ENCODE measurements around the gene SAMHD1. TPM values are rescaled to one million over a fixed set of nuclear protein-coding genes. Genes with fewer than 3 reads are reported as not detected.

The SAMHD1 gene
- total RNA-seq, 3 donors from 2014 or later: 146 to 380 (median 311) TPM

GRCh38 chr20:36862857-36863668 lies 88.4 kb downstream of the SAMHD1 start:
- Histone ChIP-seq H3K36me3 (no peaks in the 10 kb centered on the region), H3K9me3 (no peaks in the 10 kb centered on the region), H3K4me3 (peak overlapping the region; percentile 52 to 96 (median 71)), H3K27ac (peak overlapping the region; percentile 91 to 97), H3K27me3 (no peaks in the 10 kb centered on the region), H3K4me1 (peaks cover 7% of the 10 kb centered on the region in 2 donors)
- no peak for DNase-seq (ENCODE audit: low spot score in 2 of 2)
- intact Hi-C loops (cut with DNase I; ENCODE audit: low total_unique reads): no loop called here
- TF ChIP-seq CTCF (IDR thresholded peaks at IDR 0.05) (no peak), POLR2AphosphoS5 (IDR thresholded peaks at IDR 0.05) (no peak), POLR2A (IDR thresholded peaks at IDR 0.05) (no peak)

GRCh38 chr20:36861875-36862801 lies 89.4 kb downstream of the SAMHD1 start:
- peak overlapping the region; percentile 52 to 96 (median 71) for H3K4me3 ChIP-seq
- H3K36me3 ChIP-seq: no peaks in the 10 kb centered on the region
- TF ChIP-seq POLR2AphosphoS5 (IDR thresholded peaks at IDR 0.05) (peak; percentile 71 to 83 (median 77)), POLR2A (IDR thresholded peaks at IDR 0.05) (no peak)
- peak; percentile 95 for DNase-seq (ENCODE audit: low spot score in 2 of 2)
- intact Hi-C loops (cut with DNase I; ENCODE audit: low total_unique reads): no loop called here
- H3K27ac ChIP-seq: peak overlapping the region; percentile 91 to 97
- peaks cover 7% of the 10 kb centered on the region in 2 donors for H3K4me1 ChIP-seq
- no peaks in the 10 kb centered on the region for H3K9me3 ChIP-seq
- H3K27me3 ChIP-seq: no peaks in the 10 kb centered on the region

GRCh38 chr20:36861625-36861874 lies 90.0 kb downstream of the SAMHD1 start:
- H3K27ac ChIP-seq: peak overlapping the region; percentile 91 to 97
- H3K27me3 ChIP-seq: no peaks in the 10 kb centered on the region
- H3K36me3 ChIP-seq: no peaks in the 10 kb centered on the region
- H3K4me1 ChIP-seq: peaks cover 7 to 13% of the 10 kb centered on the region in 2 donors
- DNase-seq (ENCODE audit: low spot score in 2 of 2): no peak
- H3K9me3 ChIP-seq: no peaks in the 10 kb centered on the region
- intact Hi-C loops (cut with DNase I; ENCODE audit: low total_unique reads): no loop called here
- H3K4me3 ChIP-seq: peak overlapping the region; percentile 52 to 96 (median 71)
- TF ChIP-seq POLR2AphosphoS5 (IDR thresholded peaks at IDR 0.05) (no peak), POLR2A (IDR thresholded peaks at IDR 0.05) (no peak), CTCF (IDR thresholded peaks at IDR 0.05) (no peak)

- intact Hi-C loops (cut with DNase I; ENCODE audit: low total_unique reads): no loop called here
- Histone ChIP-seq H3K4me1 (peaks cover 11 to 18% of the 10 kb centered on the region in 2 donors), H3K36me3 (no peaks in the 10 kb centered on the region), H3K27me3 (no peaks in the 10 kb centered on the region), H3K4me3 (peak overlapping the region; percentile 52 to 96 (median 71)), H3K27ac (peak overlapping the region; percentile 91 to 97), H3K9me3 (no peaks in the 10 kb centered on the region)
- DNase-seq (ENCODE audit: low spot score in 2 of 2): no peak
- no peak for TF ChIP-seq POLR2AphosphoS5 (IDR thresholded peaks at IDR 0.05)
- no peak for TF ChIP-seq POLR2A (IDR thresholded peaks at IDR 0.05)
- no peak for TF ChIP-seq CTCF (IDR thresholded peaks at IDR 0.05)
Measured at GRCh38 chr20:36860811-36861624, 90.5 kb downstream of the SAMHD1 start.

- peaks cover 18 to 25% of the 10 kb centered on the region in 2 donors for H3K4me1 ChIP-seq
- H3K27me3 ChIP-seq: no peaks in the 10 kb centered on the region
- H3K9me3 ChIP-seq: no peaks in the 10 kb centered on the region
- TF ChIP-seq CTCF (IDR thresholded peaks at IDR 0.05) (no peak), POLR2A (IDR thresholded peaks at IDR 0.05) (no peak)
- no peaks in the 10 kb centered on the region for H3K36me3 ChIP-seq
- DNase-seq (ENCODE audit: low spot score in 2 of 2): no peak
- peak overlapping the region in 1 of 2 donors; percentile 23 for H3K27ac ChIP-seq
- no peak overlapping the region for H3K4me3 ChIP-seq
- intact Hi-C loops (cut with DNase I; ENCODE audit: low total_unique reads): no loop called here
Measured at GRCh38 chr20:36860339-36860738, 91.2 kb downstream of the SAMHD1 start.
